GM21390 (cell line): ENCODE data around the gene ZNF217.
"Not testable (repeated sequence)": the region's sequence is repeated elsewhere in the genome, so short reads cannot be mapped to it uniquely, and the experiment has no call there.

Experiments
- ATAC-seq: cut with Tn5 transposase; IDR thresholded peaks from one replicate; pipeline ENCODE4 v1.9.1; 2021; ENCODE audit not compliant: unreplicated experiment

Gene ZNF217

GRCh38 chr20:53598140-53599043 lies 4.8 kb upstream of the ZNF217 start:
- ATAC-seq = no peak

GRCh38 chr20:53597521-53598120 lies 4.0 kb upstream of the ZNF217 start:
- no peak for ATAC-seq

- no peak for ATAC-seq
These were observed 3.4 kb upstream of the ZNF217 start for GRCh38 chr20:53597030-53597482.

- not testable (repeated sequence) for ATAC-seq
These were observed 2.8 kb upstream of the ZNF217 start for GRCh38 chr20:53596189-53597001.

GRCh38 chr20:53595742-53596141 lies 2.1 kb upstream of the ZNF217 start:
- not testable (repeated sequence) for ATAC-seq

- no peak for ATAC-seq
These were observed 1.4 kb upstream of the ZNF217 start for GRCh38 chr20:53595018-53595378.

GRCh38 chr20:53594068-53595017 lies 704 bp upstream of the ZNF217 start:
- ATAC-seq = peak; percentile 65

- ATAC-seq = no peak
These were observed 610 bp downstream of the ZNF217 start for GRCh38 chr20:53592992-53593465.

DNA sequence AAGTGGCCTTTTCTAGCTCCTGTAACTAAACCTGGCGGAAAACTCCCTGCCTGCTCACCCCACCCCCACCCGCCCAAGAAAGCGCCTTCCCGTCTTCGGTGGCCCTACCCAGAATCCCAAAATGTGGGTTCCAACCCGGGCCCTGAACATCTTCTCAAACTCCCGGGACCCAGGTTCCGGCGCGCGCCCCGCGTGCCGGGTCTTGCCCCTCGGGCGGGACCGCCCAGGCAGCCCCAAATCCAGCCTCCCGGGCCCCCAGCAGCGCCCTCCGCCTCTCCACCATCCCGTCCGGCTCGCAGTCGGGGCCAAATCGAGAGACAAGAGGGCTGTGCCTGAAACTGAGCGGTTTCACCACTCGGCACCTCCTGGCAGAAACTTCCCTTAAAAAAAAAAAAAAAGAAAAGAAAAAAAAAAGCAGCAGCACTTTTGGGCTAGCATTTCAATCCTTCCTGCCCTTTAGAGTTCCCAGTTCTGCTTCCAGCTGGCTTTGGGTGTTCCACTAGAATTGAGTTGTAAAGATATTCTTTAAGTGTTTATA lies 1.1 kb downstream of the ZNF217 start:
- peak; percentile 26 for ATAC-seq

DNA sequence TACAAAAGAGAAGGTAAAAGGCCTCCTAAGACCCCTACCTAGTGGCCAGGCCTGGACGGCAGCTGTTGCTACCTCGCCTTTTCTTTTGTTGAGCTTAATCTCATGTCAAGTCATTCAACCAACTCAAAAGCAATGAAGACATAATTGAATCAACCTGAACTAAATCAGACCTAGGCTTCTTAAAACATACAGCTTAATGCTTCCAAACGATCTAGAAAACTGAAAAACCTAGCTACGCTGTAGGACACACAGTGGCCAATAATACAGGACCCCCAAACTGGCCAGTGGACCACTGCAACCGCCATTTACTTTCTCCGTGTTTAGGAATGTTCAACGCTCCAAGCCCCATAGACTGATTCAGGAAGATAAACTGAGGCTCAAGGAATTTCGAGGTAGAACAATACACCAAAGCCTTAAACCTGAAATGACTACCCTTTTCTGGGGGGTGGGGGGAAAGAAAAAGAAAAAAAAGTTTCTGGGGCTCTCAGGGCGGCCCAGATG lies 1.6 kb downstream of the ZNF217 start:
- not testable (repeated sequence) for ATAC-seq

GRCh38 chr20:53591206-53591741 lies 2.4 kb downstream of the ZNF217 start:
- ATAC-seq = not testable (repeated sequence)

GRCh38 chr20:53590608-53591007 lies 3.0 kb downstream of the ZNF217 start:
- ATAC-seq = not testable (repeated sequence)

DNA sequence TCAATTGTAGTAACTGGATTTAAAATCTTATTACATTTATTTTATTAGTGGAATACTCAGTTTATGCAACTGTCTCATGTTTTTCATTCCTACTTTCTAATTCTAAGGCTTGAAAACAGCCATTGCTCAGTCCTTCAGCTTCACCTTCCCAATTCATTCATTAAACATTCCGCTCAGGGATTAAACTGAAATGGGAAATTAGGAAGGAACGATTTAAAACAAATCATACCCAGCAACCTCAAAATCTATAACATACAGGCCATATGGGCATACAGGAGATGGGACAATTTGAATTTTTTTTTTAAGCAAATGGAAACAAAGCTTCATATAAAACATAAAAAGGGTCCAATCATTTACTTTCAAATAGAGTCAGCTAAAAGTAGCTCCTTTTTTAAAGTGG lies 3.5 kb downstream of the ZNF217 start:
- ATAC-seq = not testable (repeated sequence)

- ATAC-seq = not testable (repeated sequence)
These were observed 4.1 kb downstream of the ZNF217 start for GRCh38 chr20:53589321-53590065.

DNA sequence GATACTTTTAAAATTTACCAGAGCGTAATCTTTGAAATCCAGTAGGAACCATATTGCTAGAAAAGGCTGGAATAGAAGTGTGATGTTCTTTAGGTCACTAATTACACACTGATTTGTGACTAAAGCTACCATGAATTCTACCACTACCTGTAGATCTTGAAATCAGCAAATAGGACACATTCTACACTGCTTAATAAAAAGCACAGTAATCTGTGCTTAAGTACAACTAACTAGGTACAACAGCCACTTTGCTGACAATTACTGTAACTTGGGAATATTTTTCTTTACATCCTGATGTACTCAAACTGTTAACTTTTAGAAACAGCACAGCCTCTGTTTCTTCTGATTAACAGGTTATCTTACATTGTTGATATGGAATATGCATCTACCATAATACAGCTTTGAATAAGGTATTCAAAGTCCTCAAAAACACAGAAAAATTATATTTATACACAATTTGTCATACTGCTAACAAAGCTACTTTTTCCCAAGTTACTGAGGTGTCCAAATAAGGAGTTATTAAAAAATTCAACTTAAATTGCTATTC lies 6.4 kb downstream of the ZNF217 start:
- not testable (repeated sequence) for ATAC-seq

DNA sequence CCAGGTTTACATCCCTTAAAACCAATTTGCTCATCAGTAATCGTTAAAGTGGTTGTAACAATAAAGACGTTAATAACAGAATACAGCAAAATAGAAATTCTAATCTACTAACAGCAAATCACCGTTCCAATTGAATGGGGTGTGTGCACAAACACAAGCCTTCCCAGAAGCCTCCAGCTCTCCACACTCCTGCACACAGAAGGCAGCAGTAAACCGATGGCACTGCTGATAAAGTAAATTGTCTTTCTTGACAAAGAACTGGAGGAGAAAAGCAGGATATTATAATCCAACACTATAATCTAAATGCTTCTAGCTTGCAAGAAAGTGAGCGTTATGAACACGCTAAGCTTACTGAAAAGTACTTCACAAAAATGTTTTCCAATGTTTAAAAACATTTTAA lies 7.0 kb downstream of the ZNF217 start:
- no peak for ATAC-seq

GRCh38 chr20:53585910-53586309 lies 7.7 kb downstream of the ZNF217 start:
- ATAC-seq = not testable (repeated sequence)

DNA sequence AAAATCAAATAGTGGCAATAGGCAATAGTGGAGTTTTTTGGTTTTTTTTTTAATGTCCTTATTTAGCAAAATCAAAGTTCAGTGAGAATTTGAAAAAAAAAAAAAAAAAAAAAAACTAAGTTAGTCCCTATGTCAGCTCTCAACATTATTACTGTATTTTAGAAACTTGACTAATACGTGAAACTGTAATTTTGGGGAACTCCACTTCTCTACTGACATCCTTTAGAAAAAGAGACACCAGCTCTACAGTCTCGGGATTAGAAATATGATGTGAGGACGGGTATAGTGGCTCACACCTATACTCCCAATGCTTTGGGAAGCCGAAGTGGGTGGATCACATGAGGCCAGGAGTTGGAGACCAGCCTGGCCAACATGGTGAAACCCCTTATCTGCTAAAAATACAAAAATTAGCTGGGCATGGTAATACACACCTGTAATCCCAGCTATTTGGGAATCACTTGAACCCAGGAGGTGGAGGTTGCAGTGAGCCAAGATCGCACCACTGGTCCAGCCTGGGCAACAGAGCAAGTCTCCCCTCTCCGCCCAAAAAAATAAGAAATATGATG lies 8.6 kb downstream of the ZNF217 start:
- ATAC-seq = not testable (repeated sequence)
